Adrenal gland (tissue), 5 donors: Measurements from ENCODE around the gene RPL27A.

Experiments used
- CTCF ChIP-seq, 6 experiments: fragments of 450-650 bp in 4 of 6; fragments of 200-600 bp in 2 of 6; sonication (generic) in 1 of 6; IDR thresholded peaks; 1 replicate in 5 of 6; 2 replicates in 1 of 6; pipeline versions ENCODE4 v1.5.1 to v1.8.0; 2016 to 2021; ENCODE audit warnings: antibody characterized with exemption in 6 of 6, mild to moderate bottlenecking in 2 of 6, moderate library complexity in 1 of 6
- POLR2A ChIP-seq, 2 donors: fragments of 450-650 bp; IDR thresholded peaks; one replicate each; pipeline ENCODE4 v1.6.1; 2017; ENCODE audit warnings: antibody characterized with exemption in 2 of 2, mild to moderate bottlenecking in 2 of 2, moderate library complexity in 1 of 2
- donor health status: DM: no; HTN: no; CAD: no.

GRCh38 chr11:8685306-8685705, 2.7 kb downstream of the RPL27A start:
- TF ChIP-seq CTCF (IDR thresholded peaks at IDR 0.05) (no peak), POLR2A (IDR thresholded peaks at IDR 0.05) (no peak)
